Measurements from ENCODE around the gene DYRK1A. TPM values are rescaled to one million over a fixed set of nuclear protein-coding genes. Genes with fewer than 3 reads are reported as not detected.

The DYRK1A gene
- total RNA-seq, 4 donors from 2014 or later, result 76.5 to 105 (median 91.3) TPM

- no peak overlapping the region for H3K4me3 ChIP-seq
- peaks cover 46% of the 10 kb centered on the region for H3K4me1 ChIP-seq
- H3K27ac ChIP-seq, result no peak overlapping the region
- TF ChIP-seq POLR2AphosphoS5 (IDR thresholded peaks at IDR 0.05) (no peak), EP300 (IDR thresholded peaks at IDR 0.05) (no peak), POLR2A (IDR thresholded peaks at IDR 0.05) (no peak)
- TF ChIP-seq, protein P1, sequence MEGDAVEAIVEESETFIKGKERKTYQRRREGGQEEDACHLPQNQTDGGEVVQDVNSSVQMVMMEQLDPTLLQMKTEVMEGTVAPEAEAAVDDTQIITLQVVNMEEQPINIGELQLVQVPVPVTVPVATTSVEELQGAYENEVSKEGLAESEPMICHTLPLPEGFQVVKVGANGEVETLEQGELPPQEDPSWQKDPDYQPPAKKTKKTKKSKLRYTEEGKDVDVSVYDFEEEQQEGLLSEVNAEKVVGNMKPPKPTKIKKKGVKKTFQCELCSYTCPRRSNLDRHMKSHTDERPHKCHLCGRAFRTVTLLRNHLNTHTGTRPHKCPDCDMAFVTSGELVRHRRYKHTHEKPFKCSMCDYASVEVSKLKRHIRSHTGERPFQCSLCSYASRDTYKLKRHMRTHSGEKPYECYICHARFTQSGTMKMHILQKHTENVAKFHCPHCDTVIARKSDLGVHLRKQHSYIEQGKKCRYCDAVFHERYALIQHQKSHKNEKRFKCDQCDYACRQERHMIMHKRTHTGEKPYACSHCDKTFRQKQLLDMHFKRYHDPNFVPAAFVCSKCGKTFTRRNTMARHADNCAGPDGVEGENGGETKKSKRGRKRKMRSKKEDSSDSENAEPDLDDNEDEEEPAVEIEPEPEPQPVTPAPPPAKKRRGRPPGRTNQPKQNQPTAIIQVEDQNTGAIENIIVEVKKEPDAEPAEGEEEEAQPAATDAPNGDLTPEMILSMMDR (IDR thresholded peaks at IDR 0.05), result no peak
- DNase-seq (ENCODE audit: low spot score in 2 of 2), result no peak
- no peaks in the 10 kb centered on the region for H3K27me3 ChIP-seq
- peaks cover 3% of the 10 kb centered on the region for H3K36me3 ChIP-seq
- no peaks in the 10 kb centered on the region for H3K9me3 ChIP-seq
- WGBS, result 88% methylated on average over 7 of the region's 7 CpGs
These were observed 80.8 kb downstream of the DYRK1A start for GRCh38 chr21:37447288-37447936.

GRCh38 chr21:37449302-37449937, 82.8 kb downstream of the DYRK1A start:
- Histone ChIP-seq H3K36me3 (no peaks in the 10 kb centered on the region), H3K4me3 (no peak overlapping the region), H3K27me3 (no peaks in the 10 kb centered on the region), H3K9me3 (no peaks in the 10 kb centered on the region), H3K4me1 (peaks cover 48% of the 10 kb centered on the region), H3K27ac (no peak overlapping the region)
- no peak for DNase-seq (ENCODE audit: low spot score in 2 of 2)
- TF ChIP-seq POLR2A (IDR thresholded peaks at IDR 0.05), result no peak
- TF ChIP-seq, protein P1 (IDR thresholded peaks at IDR 0.05), result no peak
- TF ChIP-seq POLR2AphosphoS5 (IDR thresholded peaks at IDR 0.05), result no peak
- no peak for TF ChIP-seq EP300 (IDR thresholded peaks at IDR 0.05)
- 80% methylated on average over 6 of the region's 6 CpGs for WGBS

DNA sequence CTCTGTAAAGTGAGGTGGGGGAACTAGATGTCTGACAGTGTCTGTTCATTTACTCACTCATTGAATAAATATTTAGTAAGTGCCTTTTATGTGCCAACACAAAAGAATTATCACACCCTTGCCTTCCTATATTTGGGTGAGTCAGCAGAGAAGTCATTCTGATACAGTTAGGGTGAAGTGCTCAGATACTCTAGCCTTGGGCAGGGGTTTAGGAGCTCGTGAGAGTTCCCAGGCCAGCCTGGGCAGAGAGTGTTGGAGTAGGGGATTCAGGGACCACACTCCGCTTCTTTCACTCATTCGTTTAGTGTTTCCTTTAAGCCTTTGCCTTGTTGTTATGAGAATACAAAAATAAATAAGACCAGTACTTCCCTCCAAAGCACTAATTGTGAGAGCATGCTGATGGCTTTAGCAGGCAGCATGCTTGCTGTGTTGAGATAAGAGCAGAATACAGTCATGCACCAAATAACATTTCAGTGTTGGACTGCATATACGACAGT, 83.9 kb downstream of the DYRK1A start:
- H3K36me3 ChIP-seq, result no peaks in the 10 kb centered on the region
- H3K4me1 ChIP-seq, result peaks cover 47% of the 10 kb centered on the region
- H3K4me3 ChIP-seq, result no peak overlapping the region
- no peak for DNase-seq (ENCODE audit: low spot score in 2 of 2)
- H3K27me3 ChIP-seq, result no peaks in the 10 kb centered on the region
- no peak for TF ChIP-seq POLR2A (IDR thresholded peaks at IDR 0.05)
- TF ChIP-seq, protein P1 (IDR thresholded peaks at IDR 0.05), result no peak
- TF ChIP-seq EP300 (IDR thresholded peaks at IDR 0.05), result no peak
- no peak for TF ChIP-seq POLR2AphosphoS5 (IDR thresholded peaks at IDR 0.05)
- H3K27ac ChIP-seq, result no peak overlapping the region
- WGBS, result 80% methylated on average over 4 of the region's 4 CpGs
- no peaks in the 10 kb centered on the region for H3K9me3 ChIP-seq

- WGBS, result 88% methylated on average over 16 of the region's 16 CpGs
These were observed 84.9 kb downstream of the DYRK1A start for GRCh38 chr21:37451446-37451845.

GRCh38 chr21:37452227-37452626, 85.7 kb downstream of the DYRK1A start:
- no peaks in the 10 kb centered on the region for H3K9me3 ChIP-seq
- WGBS, result 12% methylated on average over 4 of the region's 4 CpGs
- H3K27me3 ChIP-seq, result no peaks in the 10 kb centered on the region
- no peak for TF ChIP-seq POLR2AphosphoS5 (IDR thresholded peaks at IDR 0.05)
- H3K27ac ChIP-seq, result no peak overlapping the region
- DNase-seq (ENCODE audit: low spot score in 2 of 2), result no peak
- H3K4me3 ChIP-seq, result no peak overlapping the region
- H3K4me1 ChIP-seq, result peaks cover 45% of the 10 kb centered on the region
- H3K36me3 ChIP-seq, result no peaks in the 10 kb centered on the region

More at GRCh38 chr21:37451446-37451845, 84.9 kb downstream of the DYRK1A start:
- no peaks in the 10 kb centered on the region for H3K9me3 ChIP-seq
- H3K36me3 ChIP-seq, result no peaks in the 10 kb centered on the region
- no peaks in the 10 kb centered on the region for H3K27me3 ChIP-seq
- TF ChIP-seq, protein P1 (IDR thresholded peaks at IDR 0.05), result no peak
- TF ChIP-seq POLR2A (IDR thresholded peaks at IDR 0.05), result no peak
- no peak for TF ChIP-seq EP300 (IDR thresholded peaks at IDR 0.05)
- no peak for TF ChIP-seq POLR2AphosphoS5 (IDR thresholded peaks at IDR 0.05)
- H3K27ac ChIP-seq, result no peak overlapping the region
- peaks cover 48% of the 10 kb centered on the region for H3K4me1 ChIP-seq
- H3K4me3 ChIP-seq, result no peak overlapping the region
- no peak for DNase-seq (ENCODE audit: low spot score in 2 of 2)

Measured in suprapubic skin (tissue), 4 donors.